H7 (cell line): Measurements from ENCODE around the gene DNAH17. TPM values are rescaled to one million over a fixed set of nuclear protein-coding genes. Genes with fewer than 3 reads are reported as not detected.

Experiments used
- DNase-seq: peaks from one replicate; pipeline ENCODE4 v3.0.0; 2012
- H3K27me3 ChIP-seq: 2 replicates; pipeline ENCODE4 v1.6.0; 2011; ENCODE audit warnings: mild to moderate bottlenecking, low read length; ENCODE audit not compliant: control insufficient read depth, insufficient read depth
- H3K36me3 ChIP-seq: replicated peaks from 2 replicates; pipeline ENCODE4 v1.5.1; 2011; ENCODE audit warnings: low read length; ENCODE audit not compliant: control insufficient read depth, insufficient read depth
- H3K4me3 ChIP-seq: 2 replicates; pipeline ENCODE4 v1.5.1; 2011; ENCODE audit warnings: low read depth, mild to moderate bottlenecking, control low read depth, low read length, moderate library complexity; ENCODE audit not compliant: insufficient read depth
- total RNA-seq: library from RNA; depleted of rRNA; stranded (reverse); fragments of >200 nt; shearing (Covaris generic); gene quantifications from 2 replicates; pipeline ENCODE4 v1.2.3, GENCODE V29; 2014; rRNA removed

The DNAH17 gene
- total RNA-seq: 0.59 and 0.87 TPM in 2 replicates

GRCh38 chr17:78577296-78577695 lies at the start of gene DNAH17:
TSS of gene DNAH17 (minus strand) at chr17:78577396. CDS start at chr17:78575057, 2,339 bp downstream.
- Histone ChIP-seq H3K4me3 (no peak within 1 kb of the TSS), H3K36me3 (no peaks in the 10 kb centered on the region)
- DNase-seq: no peak

GRCh38 chr17:78624324-78625151 lies 47.3 kb upstream of the DNAH17 start:
- DNase-seq: no peak
- no peaks in the 10 kb centered on the region for H3K27me3 ChIP-seq
- no peak overlapping the region for H3K4me3 ChIP-seq
- no peaks in the 10 kb centered on the region for H3K36me3 ChIP-seq

More at GRCh38 chr17:78577296-78577695, at the start of gene DNAH17:
- H3K27me3 ChIP-seq: no peaks in the 10 kb centered on the region

- H3K4me3 ChIP-seq: no peak overlapping the region
- no peaks in the 10 kb centered on the region for H3K27me3 ChIP-seq
- no peaks in the 10 kb centered on the region for H3K36me3 ChIP-seq
- DNase-seq: no peak
Observed at GRCh38 chr17:78623541-78623940, 46.3 kb upstream of the DNAH17 start.

- H3K36me3 ChIP-seq: no peaks in the 10 kb centered on the region
- peak; percentile 41 for DNase-seq
- no peaks in the 10 kb centered on the region for H3K27me3 ChIP-seq
- H3K4me3 ChIP-seq: no peak overlapping the region
Observed at GRCh38 chr17:78622491-78623265, 45.5 kb upstream of the DNAH17 start.

GRCh38 chr17:78621720-78622490 lies 44.7 kb upstream of the DNAH17 start:
- Histone ChIP-seq H3K4me3 (no peak overlapping the region), H3K36me3 (no peaks in the 10 kb centered on the region), H3K27me3 (no peaks in the 10 kb centered on the region)
- peak; percentile 37 for DNase-seq

GRCh38 chr17:78620099-78620498 lies 42.9 kb upstream of the DNAH17 start:
- H3K27me3 ChIP-seq: no peaks in the 10 kb centered on the region
- no peak overlapping the region for H3K4me3 ChIP-seq
- no peak for DNase-seq
- H3K36me3 ChIP-seq: no peaks in the 10 kb centered on the region

- Histone ChIP-seq H3K27me3 (no peaks in the 10 kb centered on the region), H3K4me3 (no peak overlapping the region), H3K36me3 (no peaks in the 10 kb centered on the region)
- DNase-seq: no peak
Observed at GRCh38 chr17:78619334-78619733, 42.1 kb upstream of the DNAH17 start.

GRCh38 chr17:78618264-78619066 lies 41.3 kb upstream of the DNAH17 start:
- Histone ChIP-seq H3K4me3 (no peak overlapping the region), H3K27me3 (no peaks in the 10 kb centered on the region), H3K36me3 (no peaks in the 10 kb centered on the region)
- no peak for DNase-seq

- Histone ChIP-seq H3K4me3 (no peak overlapping the region), H3K27me3 (no peaks in the 10 kb centered on the region), H3K36me3 (no peaks in the 10 kb centered on the region)
- no peak for DNase-seq
Observed at GRCh38 chr17:78617511-78618061, 40.4 kb upstream of the DNAH17 start.

GRCh38 chr17:78616946-78617345 lies 39.8 kb upstream of the DNAH17 start:
- Histone ChIP-seq H3K4me3 (no peak overlapping the region), H3K36me3 (no peaks in the 10 kb centered on the region), H3K27me3 (peaks cover under 1% of the 10 kb centered on the region; the same call in 1 of the 2 replicates)
- no peak for DNase-seq

- Histone ChIP-seq H3K36me3 (no peaks in the 10 kb centered on the region), H3K27me3 (peaks cover 3% of the 10 kb centered on the region), H3K4me3 (no peak overlapping the region)
- DNase-seq: no peak
Observed at GRCh38 chr17:78615631-78616030, 38.4 kb upstream of the DNAH17 start.

GRCh38 chr17:78613416-78613815 lies 36.2 kb upstream of the DNAH17 start:
- Histone ChIP-seq H3K4me3 (no peak overlapping the region), H3K27me3 (peaks cover 3% of the 10 kb centered on the region), H3K36me3 (no peaks in the 10 kb centered on the region)
- no peak for DNase-seq

GRCh38 chr17:78611607-78612006 lies 34.4 kb upstream of the DNAH17 start:
- H3K36me3 ChIP-seq: no peaks in the 10 kb centered on the region
- no peak for DNase-seq
- H3K27me3 ChIP-seq: peaks cover 3% of the 10 kb centered on the region
- H3K4me3 ChIP-seq: no peak overlapping the region
